A673 (cell line): Measurements from ENCODE around the gene PLPP1. TPM values are rescaled to one million over a fixed set of nuclear protein-coding genes. Genes with fewer than 3 reads are reported as not detected.
A peak's percentile ranks its signal among the peaks of the same experiment; 100 is the strongest.

ENCODE experiments used
- BruUV-seq: library from RNA; stranded (reverse); fragments of 400-500 nt; replicated peaks from 2 replicates; lab custom pipeline; 2021; lab: Mats Ljungman, UMichigan
- CTCF ChIA-PET: fragments of 300-600 bp; sonication (Branson Sonifier 250); formaldehyde crosslinking; loops from one replicate; lab custom pipeline; 2022; ENCODE audit warnings: antibody characterized with exemption; lab: Charles Lee
- POLR2A ChIA-PET: fragments of 300-600 bp; sonication (Branson Sonifier 250); formaldehyde crosslinking; loops from one replicate; lab custom pipeline; 2022; ENCODE audit warnings: antibody characterized with exemption; ENCODE audit not compliant: low non-redundant PET; lab: Charles Lee
- DNase-seq: peaks from one replicate; pipeline ENCODE4 v3.0.0-alpha.2; 2015; ENCODE audit warnings: low spot score
- H3K27ac ChIP-seq: fragments of 200-600 bp; sonication (generic); 2 replicates; pipeline ENCODE4 v1.5.1; 2016; ENCODE audit warnings: mixed run types, low read depth, mild to moderate bottlenecking, mixed read lengths, antibody characterized with exemption, low read length; ENCODE audit not compliant: poor library complexity, severe bottlenecking
- H3K27me3 ChIP-seq: fragments of 200-600 bp; sonication (generic); replicated peaks from 2 replicates; pipeline ENCODE4 v1.6.1; 2017; ENCODE audit warnings: mixed run types, low read depth, mild to moderate bottlenecking, mixed read lengths, antibody characterized with exemption, low read length; ENCODE audit not compliant: insufficient read depth, poor library complexity
- H3K36me3 ChIP-seq: fragments of 200-600 bp; sonication (generic); 2 replicates; pipeline ENCODE4 v1.6.1; 2016; ENCODE audit warnings: mixed run types, mild to moderate bottlenecking, mixed read lengths, antibody characterized with exemption, low read length; ENCODE audit not compliant: insufficient read depth, poor library complexity, severe bottlenecking
- H3K4me1 ChIP-seq: fragments of 200-600 bp; sonication (generic); 2 replicates; pipeline ENCODE4 v1.6.1; 2017; ENCODE audit warnings: mixed run types, mild to moderate bottlenecking, mixed read lengths, antibody characterized with exemption, low read length; ENCODE audit not compliant: insufficient read depth, poor library complexity, severe bottlenecking
- H3K4me3 ChIP-seq: fragments of 200-600 bp; sonication (generic); 2 replicates; pipeline ENCODE4 v1.5.1; 2016; ENCODE audit warnings: low read depth, mixed run types, mild to moderate bottlenecking, mixed read lengths, low read length; ENCODE audit not compliant: poor library complexity, severe bottlenecking
- H3K9me3 ChIP-seq: fragments of 200-600 bp; sonication (generic); 2 replicates; pipeline ENCODE4 v1.6.1; 2016; ENCODE audit warnings: mixed run types, low read depth, mild to moderate bottlenecking, mixed read lengths, antibody characterized with exemption, low read length; ENCODE audit not compliant: poor library complexity, severe bottlenecking
- CTCF ChIP-seq: fragments of 300-800, 200-600 bp; sonication (generic); conservative IDR thresholded peaks from 2 replicates; pipeline ENCODE4 v1.5.1; 2017; ENCODE audit warnings: low read depth, mild to moderate bottlenecking, antibody characterized with exemption, low read length, moderate library complexity, mixed read lengths
- EZH2 ChIP-seq: fragments of 200-600 bp; sonication (generic); IDR thresholded peaks from 2 replicates; pipeline ENCODE4 v1.6.1; 2017; ENCODE audit warnings: borderline replicate concordance, low read depth, mild to moderate bottlenecking, mixed read lengths, antibody characterized with exemption, low read length; ENCODE audit not compliant: poor library complexity, severe bottlenecking
- intact Hi-C: fragments of 100-400 bp; cut with micrococcal nuclease; formaldehyde crosslinking; loops from one replicate; pipeline ENCODE4 v1.10.0; 2022; ENCODE audit not compliant: unreplicated experiment
- total RNA-seq: library from RNA; stranded (reverse); gene quantifications from 2 replicates; pipeline ENCODE4 v1.2.3, GENCODE V29; 2021

PLPP1 gene
- total RNA-seq, 1 experiment from 2014 or later = 6.7 TPM

DNA sequence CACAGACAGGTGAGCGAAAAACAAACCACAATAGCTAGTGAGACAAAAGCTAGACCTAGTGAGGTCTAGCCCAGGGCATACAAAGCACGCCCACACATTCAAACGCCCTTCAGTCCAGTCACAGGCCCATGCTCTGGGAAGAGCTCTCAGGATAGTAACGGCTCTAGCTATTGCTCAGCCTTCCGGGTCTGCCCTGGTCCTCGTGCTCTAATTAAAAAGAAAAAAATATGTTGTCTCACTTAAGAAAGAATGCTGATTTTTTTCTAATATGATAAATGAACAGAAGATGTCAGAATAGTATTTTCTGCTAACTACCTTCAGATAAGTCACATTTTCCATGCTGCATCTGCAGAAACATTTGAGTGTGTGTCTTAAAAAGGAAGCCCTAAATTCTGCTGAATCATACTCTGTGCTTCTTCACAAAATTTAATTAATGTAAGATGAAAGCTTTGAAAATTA is 94.5 kb downstream of the PLPP1 start:
- DNase-seq = peak; percentile 39
- POLR2A ChIA-PET = interaction anchor here (0.7 kb wide), 1 partner anchor 26 kb away, joined by 3 read pairs; no protein-coding TSS in a partner anchor
- Histone ChIP-seq H3K27ac (peak overlapping the region; percentile 53), H3K4me3 (no peak overlapping the region), H3K4me1 (peaks cover 33% of the 10 kb centered on the region), H3K9me3 (no peaks in the 10 kb centered on the region), H3K36me3 (no peaks in the 10 kb centered on the region), H3K27me3 (no peaks in the 10 kb centered on the region)
- intact Hi-C loops = no loop called here
- no TSS peak for BruUV-seq
- TF ChIP-seq CTCF (no peak), EZH2 (no peak)
- CTCF ChIA-PET = no interaction called here

DNA sequence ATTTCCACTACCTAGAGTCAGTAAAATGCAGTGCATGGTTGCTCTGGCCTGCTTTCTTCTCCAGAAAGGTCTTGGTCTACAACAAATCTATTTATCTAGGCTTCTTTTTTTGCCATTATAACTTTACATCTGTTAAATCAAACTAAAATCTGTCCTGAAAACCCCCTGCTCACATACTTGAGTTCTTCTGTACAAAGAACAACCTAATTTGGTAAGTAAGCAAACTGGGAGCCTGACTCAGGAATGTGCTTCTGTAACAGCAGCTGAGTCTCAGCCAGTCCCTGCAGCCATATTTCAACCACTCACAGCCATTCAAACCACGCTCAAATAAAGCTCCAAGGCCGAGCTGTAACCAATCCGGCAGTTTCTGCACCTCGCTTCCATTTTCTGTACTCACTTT is 95.8 kb downstream of the PLPP1 start:
- BruUV-seq = no TSS peak
- TF ChIP-seq CTCF (no peak), EZH2 (no peak)
- intact Hi-C loops = no loop called here
- Histone ChIP-seq H3K4me3 (no peak overlapping the region), H3K27ac (peak overlapping the region; percentile 18), H3K4me1 (peaks cover 33% of the 10 kb centered on the region), H3K27me3 (no peaks in the 10 kb centered on the region), H3K9me3 (no peaks in the 10 kb centered on the region), H3K36me3 (no peaks in the 10 kb centered on the region)
- ChIA-PET CTCF (no interaction called here), POLR2A (no interaction called here)
- DNase-seq = no peak

- peaks cover 33% of the 10 kb centered on the region for H3K4me1 ChIP-seq
- BruUV-seq = no TSS peak
- CTCF ChIA-PET = no interaction called here
Measured at GRCh38 chr5:55437859-55438206, 96.9 kb downstream of the PLPP1 start.

More at GRCh38 chr5:55437859-55438206, 96.9 kb downstream of the PLPP1 start:
- Histone ChIP-seq H3K9me3 (peaks cover 3% of the 10 kb centered on the region), H3K36me3 (no peaks in the 10 kb centered on the region), H3K27me3 (no peaks in the 10 kb centered on the region), H3K27ac (no peak overlapping the region), H3K4me3 (no peak overlapping the region)
- POLR2A ChIA-PET = no interaction called here
- intact Hi-C loops = no loop called here
- TF ChIP-seq CTCF = no peak
- TF ChIP-seq EZH2 = no peak
- no peak for DNase-seq
